Measurements from ENCODE around the gene SLC26A11. TPM values are rescaled to one million over a fixed set of nuclear protein-coding genes. Genes with fewer than 3 reads are reported as not detected.
A peak's percentile ranks its signal among the peaks of the same experiment; 100 is the strongest.

The SLC26A11 gene
- total RNA-seq, 2 experiments from 2014 or later = 46.5 to 50.9 TPM

DNA sequence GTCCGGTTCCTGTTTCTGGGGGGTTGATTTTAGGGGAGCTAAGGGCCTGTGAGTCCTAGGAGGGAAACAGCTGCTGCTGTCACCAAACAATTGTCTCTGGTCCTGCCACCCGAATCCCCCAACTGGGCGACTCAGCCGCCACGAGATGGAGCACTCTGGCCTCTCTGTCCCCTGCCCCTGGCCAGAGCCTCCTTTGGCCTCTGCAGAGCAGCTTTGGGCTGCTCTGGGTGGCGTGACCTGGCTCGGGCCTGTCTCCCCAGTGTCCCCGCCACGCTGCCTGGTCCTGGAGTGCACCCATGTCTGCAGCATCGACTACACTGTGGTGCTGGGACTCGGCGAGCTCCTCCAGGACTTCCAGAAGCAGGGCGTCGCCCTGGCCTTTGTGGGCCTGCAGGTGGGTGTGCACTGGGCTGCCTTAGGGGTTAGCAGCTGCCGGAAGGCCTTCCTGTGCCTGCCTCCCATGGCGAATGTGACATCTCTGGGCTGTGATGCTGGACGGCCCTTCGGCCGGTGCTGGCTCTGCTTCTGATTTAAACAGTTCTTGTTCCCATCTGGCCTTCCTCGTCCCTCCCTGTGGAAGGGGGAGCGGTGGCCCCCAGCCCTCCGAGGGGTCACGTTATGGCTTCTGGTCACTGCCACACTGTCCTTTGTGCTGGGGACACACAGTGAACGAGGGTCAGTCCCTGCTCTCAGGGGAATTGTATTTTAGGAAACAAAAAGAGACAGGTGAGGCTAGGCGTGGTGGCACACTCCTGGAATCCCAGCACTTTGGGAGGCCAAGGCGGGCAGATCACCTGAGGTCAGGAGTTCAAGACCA, 28.9 kb downstream of the SLC26A11 start:
- Mint-ChIP-seq H3K36me3 (ENCODE audit: low read depth) (peaks cover 23% of the 10 kb centered on the region), H3K27me3 (no peaks in the 10 kb centered on the region), H3K9me3 (no peaks in the 10 kb centered on the region), H3K4me1 (ENCODE audit: low read depth) (peaks cover 8% of the 10 kb centered on the region), H3K4me3 (no peak overlapping the region), H3K27ac (no peak overlapping the region)
- POLR2A ChIA-PET = no interaction called here
- DNase-seq = no peak
- TF ChIP-seq CTCF (IDR thresholded peaks at IDR 0.05) = no peak
- CTCF ChIA-PET = no interaction called here
- peaks cover 13% of the 10 kb centered on the region for H3K4me1 ChIP-seq (ENCODE audit: insufficient read depth, low read length)
- intact Hi-C loops (cut with DNase I, micrococcal nuclease) = no loop called here
- peaks cover 16% of the 10 kb centered on the region for H3K36me3 ChIP-seq (ENCODE audit: insufficient read depth, low read length)
- no peaks in the 10 kb centered on the region for H3K9me3 ChIP-seq (ENCODE audit: control insufficient read depth in 1 of 2, insufficient read depth in 1 of 2, low read length in 2 of 2)
- no peaks in the 10 kb centered on the region for H3K27me3 ChIP-seq (ENCODE audit: control insufficient read depth in 1 of 2, insufficient read depth in 2 of 2, low read length in 2 of 2)
- no peak overlapping the region for H3K27ac ChIP-seq (ENCODE audit: low read depth in 1 of 2, low read length in 2 of 2)
- no peak for ATAC-seq (ENCODE audit: poor library complexity)
- H3K4me3 ChIP-seq (ENCODE audit: low read length) = no peak overlapping the region

DNA sequence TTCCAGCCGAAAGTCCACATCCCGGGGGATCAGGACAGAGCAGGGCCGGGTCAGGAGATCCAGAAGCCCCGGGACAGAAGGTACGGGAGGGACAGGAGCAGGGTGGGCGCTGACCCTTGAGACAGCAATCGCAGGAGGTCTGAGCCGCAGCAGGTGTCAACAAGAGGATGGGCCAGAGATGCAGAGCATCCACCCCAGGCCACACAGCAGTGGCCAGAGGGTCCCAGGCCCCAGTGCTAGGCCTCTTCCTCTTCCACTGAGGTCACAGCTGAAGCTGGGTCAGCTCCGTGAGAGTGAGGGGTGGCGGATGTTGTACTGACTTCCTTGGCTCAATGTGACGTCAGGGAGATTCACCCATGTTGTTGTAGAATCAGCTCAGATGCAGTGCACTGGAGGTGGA, 31.7 kb downstream of the SLC26A11 start:
- intact Hi-C loops (cut with DNase I, micrococcal nuclease) = loop anchor here (2.0 to 10.0 kb wide), 4 partner anchors 33 to 247 kb away; partner anchors contain the start of gene EIF4A3 (in 1 of the 2)
- ChIA-PET POLR2A (interaction anchor here (0.7 kb wide), 1 partner anchor 10 kb away, joined by 3 read pairs; no protein-coding TSS in a partner anchor), CTCF (interaction anchor here (0.8 to 2.8 kb wide), 5 partner anchors 14 to 151 kb away, joined by 3 to 14 read pairs (median 7); partner anchors contain the start of gene GAA)
- Mint-ChIP-seq H3K4me3 (no peak overlapping the region), H3K9me3 (no peaks in the 10 kb centered on the region), H3K36me3 (ENCODE audit: low read depth) (peaks cover 10% of the 10 kb centered on the region), H3K27me3 (no peaks in the 10 kb centered on the region), H3K4me1 (ENCODE audit: low read depth) (peaks cover 16% of the 10 kb centered on the region), H3K27ac (peak overlapping the region; percentile 78)
- Histone ChIP-seq H3K27me3 (ENCODE audit: control insufficient read depth in 1 of 2, insufficient read depth in 2 of 2, low read length in 2 of 2) (no peaks in the 10 kb centered on the region), H3K4me1 (ENCODE audit: insufficient read depth, low read length) (peaks cover 33% of the 10 kb centered on the region), H3K4me3 (ENCODE audit: low read length) (no peak overlapping the region), H3K36me3 (ENCODE audit: insufficient read depth, low read length) (peaks cover 3% of the 10 kb centered on the region), H3K27ac (ENCODE audit: low read depth in 1 of 2, low read length in 2 of 2) (peak overlapping the region in 1 of 2 donors; percentile 10), H3K9me3 (ENCODE audit: control insufficient read depth in 1 of 2, insufficient read depth in 1 of 2, low read length in 2 of 2) (no peaks in the 10 kb centered on the region)
- ATAC-seq (ENCODE audit: poor library complexity) (no peak), DNase-seq (no peak)
- TF ChIP-seq CTCF (IDR thresholded peaks at IDR 0.05) = no peak

DNA sequence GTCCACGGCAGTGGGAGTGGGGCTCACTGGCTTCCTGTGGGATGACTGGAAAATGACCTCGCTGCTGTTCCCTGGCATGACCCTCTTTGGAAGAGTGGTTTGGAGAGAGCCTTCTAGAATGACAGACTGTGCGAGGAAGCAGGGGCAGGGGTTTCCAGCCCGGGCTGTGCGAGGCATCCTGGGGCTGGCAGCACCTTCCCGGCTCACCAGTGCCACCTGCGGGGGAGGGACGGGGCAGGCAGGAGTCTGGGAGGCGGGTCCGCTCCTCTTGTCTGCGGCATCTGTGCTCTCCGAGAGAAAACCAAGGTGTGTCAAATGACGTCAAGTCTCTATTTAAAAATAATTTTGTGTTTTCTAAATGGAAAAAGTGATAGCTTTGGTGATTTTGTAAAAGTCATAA, 32.6 kb downstream of the SLC26A11 start:
- Histone ChIP-seq H3K36me3 (ENCODE audit: insufficient read depth, low read length) (no peaks in the 10 kb centered on the region), H3K27ac (ENCODE audit: low read depth in 1 of 2, low read length in 2 of 2) (peak overlapping the region in 1 of 2 donors; percentile 10), H3K4me3 (ENCODE audit: low read length) (no peak overlapping the region), H3K9me3 (ENCODE audit: control insufficient read depth in 1 of 2, insufficient read depth in 1 of 2, low read length in 2 of 2) (no peaks in the 10 kb centered on the region), H3K4me1 (ENCODE audit: insufficient read depth, low read length) (peaks cover 38% of the 10 kb centered on the region), H3K27me3 (ENCODE audit: control insufficient read depth in 1 of 2, insufficient read depth in 2 of 2, low read length in 2 of 2) (no peaks in the 10 kb centered on the region)
- CTCF ChIA-PET = interaction anchor here (1.5 to 2.8 kb wide), 4 partner anchors 13 to 152 kb away, joined by 5 to 14 read pairs (median 8); partner anchors contain the start of gene GAA
- intact Hi-C loops (cut with DNase I, micrococcal nuclease) = loop anchor here (1.0 to 10.0 kb wide), 5 partner anchors 34 to 248 kb away; partner anchors contain the start of gene EIF4A3 (in 1 of the 2)
- H3K36me3 Mint-ChIP-seq (ENCODE audit: low read depth) = peaks cover 10% of the 10 kb centered on the region
- H3K4me1 Mint-ChIP-seq (ENCODE audit: low read depth) = peaks cover 16% of the 10 kb centered on the region
- peak; percentile 76 to 94 (median 88) for DNase-seq
- no peaks in the 10 kb centered on the region for H3K27me3 Mint-ChIP-seq
- H3K9me3 Mint-ChIP-seq = no peaks in the 10 kb centered on the region
- POLR2A ChIA-PET = interaction anchor here (0.7 kb wide), 1 partner anchor 9 kb away, joined by 3 read pairs; no protein-coding TSS in a partner anchor
- peak; percentile 99 for ATAC-seq (ENCODE audit: poor library complexity)
- peak overlapping the region; percentile 78 for H3K27ac Mint-ChIP-seq
- no peak overlapping the region for H3K4me3 Mint-ChIP-seq
- TF ChIP-seq CTCF (IDR thresholded peaks at IDR 0.05) = peak; percentile 85

All from CD4-positive, alpha-beta T cell (primary cell).